ENCODE data around the gene NIT1. TPM values are rescaled to one million over a fixed set of nuclear protein-coding genes. Genes with fewer than 3 reads are reported as not detected.

NIT1 gene
- total and polyA plus RNA-seq, 12 donors, result 24.1 to 41.2 (median 32.1) TPM

GRCh38 chr1:161079436-161080110 lies 38.3 kb upstream of the NIT1 start:
- 46 to 53% methylated on average over 41 of the region's 41 CpGs for WGBS, 2 donors
- Histone ChIP-seq H3K9me3 (no peaks in the 10 kb centered on the region), H3K27ac (no peak overlapping the region), H3K4me1 (peaks cover 0 to 22% (median 0%) of the 10 kb centered on the region in 9 donors), H3K36me3 (no peaks in the 10 kb centered on the region), H3K4me3 (no peak overlapping the region), H3K27me3 (peaks cover 0 to 18% (median 9%) of the 10 kb centered on the region in 7 donors)
- TF ChIP-seq CTCF (IDR thresholded peaks at IDR 0.05), result no peak
- intact Hi-C loops (cut with DNase I), result no loop called here
- no peak for DNase-seq
- ATAC-seq, result no peak

- DNase-seq (no peak), ATAC-seq (no peak)
- H3K4me3 ChIP-seq, result no peak overlapping the region
- H3K9me3 ChIP-seq, result no peaks in the 10 kb centered on the region
- WGBS, 2 donors, result 78 to 82% methylated on average over 5 of the region's 5 CpGs
- H3K4me1 ChIP-seq, result peaks cover 0 to 22% (median 0%) of the 10 kb centered on the region in 9 donors
- intact Hi-C loops (cut with DNase I), result no loop called here
- no peak overlapping the region for H3K27ac ChIP-seq
- H3K27me3 ChIP-seq, result peaks cover 0 to 18% (median 9%) of the 10 kb centered on the region in 7 donors
- no peak for TF ChIP-seq CTCF (IDR thresholded peaks at IDR 0.05)
- no peaks in the 10 kb centered on the region for H3K36me3 ChIP-seq
These were observed 37.2 kb upstream of the NIT1 start for GRCh38 chr1:161080441-161081405.

- no peak for ATAC-seq
- intact Hi-C loops (cut with DNase I), result no loop called here
- 77 to 79% methylated on average over 5 of the region's 5 CpGs for WGBS, 2 donors
These were observed 36.4 kb upstream of the NIT1 start for GRCh38 chr1:161081519-161081918.

More at GRCh38 chr1:161081519-161081918, 36.4 kb upstream of the NIT1 start:
- no peak for DNase-seq
- no peak for TF ChIP-seq CTCF (IDR thresholded peaks at IDR 0.05)
- Histone ChIP-seq H3K27ac (no peak overlapping the region), H3K9me3 (no peaks in the 10 kb centered on the region), H3K27me3 (peaks cover 0 to 18% (median 9%) of the 10 kb centered on the region in 7 donors), H3K4me1 (peaks cover 0 to 22% (median 0%) of the 10 kb centered on the region in 9 donors), H3K36me3 (no peaks in the 10 kb centered on the region), H3K4me3 (no peak overlapping the region)
